Measurements from ENCODE around the gene RAPGEF6. TPM values are rescaled to one million over a fixed set of nuclear protein-coding genes. Genes with fewer than 3 reads are reported as not detected.

Gene RAPGEF6
- polyA plus RNA-seq, 1 donor (not counting 4 experiments of a cell fraction or from before 2014, with no cell fraction given): 8.7 TPM

DNA sequence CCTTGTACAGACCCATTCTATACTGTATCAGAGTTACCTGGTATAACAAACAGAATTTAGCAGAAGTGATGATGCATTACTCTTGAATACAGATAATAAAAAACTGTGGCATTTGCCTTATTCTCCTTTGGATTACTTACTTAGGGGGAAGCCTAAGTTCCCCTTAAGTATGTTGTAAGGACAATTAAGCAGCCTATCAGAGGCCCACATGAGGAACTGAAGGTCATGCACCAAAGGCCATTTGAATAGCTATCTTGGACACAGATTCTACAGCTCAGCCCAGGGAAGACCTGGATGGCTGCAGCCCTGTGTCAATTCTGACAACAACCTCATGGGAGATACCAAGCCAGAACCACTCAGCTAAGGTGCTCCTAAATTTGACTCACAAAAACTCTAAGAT is 125.2 kb downstream of the RAPGEF6 start:
- Histone ChIP-seq H3K9me1 (ENCODE audit: control insufficient read depth, extremely low read depth, insufficient read depth, low read length) (no peaks in the 10 kb centered on the region), H3K79me2 (ENCODE audit: control insufficient read depth, insufficient read depth, low read length) (no peaks in the 10 kb centered on the region), H3K36me3 (ENCODE audit: control insufficient read depth in 2 of 2, extremely low read depth in 1 of 2, insufficient read depth in 2 of 2, low read length in 2 of 2) (peaks cover 0 to 6% of the 10 kb centered on the region in 2 experiments), H3K9ac (ENCODE audit: control insufficient read depth, extremely low read depth, insufficient read depth, low read length) (no peak overlapping the region), H3K4me1 (ENCODE audit: control insufficient read depth, extremely low read depth, insufficient read depth, low read length) (no peaks in the 10 kb centered on the region), H2AFZ (ENCODE audit: control insufficient read depth, low read length) (no peak overlapping the region), H3K4me2 (ENCODE audit: control insufficient read depth, extremely low read depth, insufficient read depth, low read depth, low read length) (no peak overlapping the region), H3K27ac (ENCODE audit: control insufficient read depth, insufficient read depth, low read length) (no peak overlapping the region), H3K9me3 (ENCODE audit: control insufficient read depth, low read depth, low read length) (no peaks in the 10 kb centered on the region), H4K20me1 (ENCODE audit: control insufficient read depth, extremely low read depth, insufficient read depth, low read length) (no peaks in the 10 kb centered on the region), H3K4me3 (ENCODE audit: control insufficient read depth in 2 of 3, extremely low read depth in 1 of 3, insufficient read depth in 2 of 3, low read depth in 1 of 3, low read length in 3 of 3) (no peak overlapping the region), H3K27me3 (ENCODE audit: control insufficient read depth, extremely low read depth, insufficient read depth, low read length) (no peaks in the 10 kb centered on the region)
- TF ChIP-seq EZH2 (IDR thresholded peaks at IDR 0.05; ENCODE audit: low read length): no peak
- TF ChIP-seq, protein P1, sequence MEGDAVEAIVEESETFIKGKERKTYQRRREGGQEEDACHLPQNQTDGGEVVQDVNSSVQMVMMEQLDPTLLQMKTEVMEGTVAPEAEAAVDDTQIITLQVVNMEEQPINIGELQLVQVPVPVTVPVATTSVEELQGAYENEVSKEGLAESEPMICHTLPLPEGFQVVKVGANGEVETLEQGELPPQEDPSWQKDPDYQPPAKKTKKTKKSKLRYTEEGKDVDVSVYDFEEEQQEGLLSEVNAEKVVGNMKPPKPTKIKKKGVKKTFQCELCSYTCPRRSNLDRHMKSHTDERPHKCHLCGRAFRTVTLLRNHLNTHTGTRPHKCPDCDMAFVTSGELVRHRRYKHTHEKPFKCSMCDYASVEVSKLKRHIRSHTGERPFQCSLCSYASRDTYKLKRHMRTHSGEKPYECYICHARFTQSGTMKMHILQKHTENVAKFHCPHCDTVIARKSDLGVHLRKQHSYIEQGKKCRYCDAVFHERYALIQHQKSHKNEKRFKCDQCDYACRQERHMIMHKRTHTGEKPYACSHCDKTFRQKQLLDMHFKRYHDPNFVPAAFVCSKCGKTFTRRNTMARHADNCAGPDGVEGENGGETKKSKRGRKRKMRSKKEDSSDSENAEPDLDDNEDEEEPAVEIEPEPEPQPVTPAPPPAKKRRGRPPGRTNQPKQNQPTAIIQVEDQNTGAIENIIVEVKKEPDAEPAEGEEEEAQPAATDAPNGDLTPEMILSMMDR (optimal IDR thresholded peaks at IDR 0.05 in 1 of 3, IDR thresholded peaks at IDR 0.05 in 1 of 3, conservative IDR thresholded peaks at IDR 0.05 in 1 of 3; ENCODE audit: extremely low read depth in 1 of 3, insufficient read depth in 2 of 3, low read length in 3 of 3): no peak
- dilution Hi-C loops (cut with MboI; ENCODE audit: extremely low pct_ligation_motif_present, low sequenced_read_pairs): no loop called here
- FAIRE-seq: no peak
- no peak for DNase-seq (ENCODE audit: low read depth, low spot score)

DNA sequence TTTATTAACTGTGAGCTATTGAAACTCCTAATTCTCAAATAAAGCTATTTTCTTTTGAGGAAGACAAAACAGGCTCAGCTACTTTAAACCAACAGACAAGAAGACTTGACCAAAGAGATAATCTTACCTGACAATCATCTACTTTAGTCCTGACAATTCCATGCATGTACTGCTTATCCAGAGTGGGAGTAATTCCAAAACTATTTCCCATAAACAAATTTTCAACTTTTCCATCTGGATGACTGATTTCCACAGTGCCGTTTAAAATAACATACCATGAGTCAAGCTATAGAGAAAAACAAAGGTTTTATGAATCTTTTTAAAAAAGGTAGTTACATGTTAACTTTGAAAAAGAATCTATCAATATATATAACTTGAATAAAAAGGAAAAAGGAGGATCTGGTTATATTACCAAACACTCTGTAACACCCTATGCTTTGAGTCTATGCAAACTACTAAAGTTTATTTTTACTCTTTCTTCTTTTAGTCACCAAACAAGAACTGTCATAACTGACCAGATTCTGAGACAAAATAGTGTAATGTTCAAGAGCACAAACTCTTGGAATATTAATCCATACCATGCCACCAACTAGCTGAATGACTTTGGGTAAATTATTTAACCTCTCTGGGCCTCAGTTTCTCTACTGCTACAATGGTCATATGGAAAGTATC is 129.7 kb downstream of the RAPGEF6 start:
- no peaks in the 10 kb centered on the region for H3K9me3 ChIP-seq (ENCODE audit: control insufficient read depth, low read depth, low read length)
- H3K27me3 ChIP-seq (ENCODE audit: control insufficient read depth, extremely low read depth, insufficient read depth, low read length): no peaks in the 10 kb centered on the region
- FAIRE-seq (no peak), DNase-seq (ENCODE audit: low read depth, low spot score) (no peak)
- no peak overlapping the region for H3K27ac ChIP-seq (ENCODE audit: control insufficient read depth, insufficient read depth, low read length)
- H4K20me1 ChIP-seq (ENCODE audit: control insufficient read depth, extremely low read depth, insufficient read depth, low read length): no peaks in the 10 kb centered on the region
- H3K36me3 ChIP-seq (ENCODE audit: control insufficient read depth in 2 of 2, extremely low read depth in 1 of 2, insufficient read depth in 2 of 2, low read length in 2 of 2): peaks cover 0 to 5% of the 10 kb centered on the region in 2 experiments
- no peaks in the 10 kb centered on the region for H3K79me2 ChIP-seq (ENCODE audit: control insufficient read depth, insufficient read depth, low read length)
- H3K9me1 ChIP-seq (ENCODE audit: control insufficient read depth, extremely low read depth, insufficient read depth, low read length): no peaks in the 10 kb centered on the region
- H2AFZ ChIP-seq (ENCODE audit: control insufficient read depth, low read length): no peak overlapping the region
- H3K9ac ChIP-seq (ENCODE audit: control insufficient read depth, extremely low read depth, insufficient read depth, low read length): no peak overlapping the region
- dilution Hi-C loops (cut with MboI; ENCODE audit: extremely low pct_ligation_motif_present, low sequenced_read_pairs): no loop called here
- no peak overlapping the region for H3K4me2 ChIP-seq (ENCODE audit: control insufficient read depth, extremely low read depth, insufficient read depth, low read depth, low read length)
- TF ChIP-seq EZH2 (IDR thresholded peaks at IDR 0.05; ENCODE audit: low read length): no peak
- TF ChIP-seq, protein P1 (optimal IDR thresholded peaks at IDR 0.05 in 1 of 3, IDR thresholded peaks at IDR 0.05 in 1 of 3, conservative IDR thresholded peaks at IDR 0.05 in 1 of 3; ENCODE audit: extremely low read depth in 1 of 3, insufficient read depth in 2 of 3, low read length in 3 of 3): no peak
- H3K4me3 ChIP-seq (ENCODE audit: control insufficient read depth in 2 of 3, extremely low read depth in 1 of 3, insufficient read depth in 2 of 3, low read depth in 1 of 3, low read length in 3 of 3): no peak overlapping the region
- H3K4me1 ChIP-seq (ENCODE audit: control insufficient read depth, extremely low read depth, insufficient read depth, low read length): no peaks in the 10 kb centered on the region

Data from keratinocyte (primary cell).